GM12878 (cell line): Measurements from ENCODE around the gene SLC16A6. TPM values are rescaled to one million over a fixed set of nuclear protein-coding genes. Genes with fewer than 3 reads are reported as not detected.

ENCODE experiments used
- ASH2L ChIP-seq: fragments of 300-600, 200-600 bp; sonication (generic); IDR thresholded peaks from 2 replicates; pipeline ENCODE4 v1.6.1; 2017; ENCODE audit warnings: low read depth, mild to moderate bottlenecking, borderline replicate concordance
- BACH1 ChIP-seq: fragments of 450-650 bp; IDR thresholded peaks from 2 replicates; pipeline ENCODE4 v1.6.1; 2017; ENCODE audit warnings: mild to moderate bottlenecking, borderline replicate concordance
- BMI1 ChIP-seq: fragments of 450-650 bp; IDR thresholded peaks from 2 replicates; pipeline ENCODE4 v1.6.1; 2016; ENCODE audit warnings: mild to moderate bottlenecking, moderate library complexity, borderline replicate concordance
- CBX5 ChIP-seq: sonication (generic); IDR thresholded peaks from 2 replicates; pipeline ENCODE4 v1.6.1; 2016; ENCODE audit warnings: low read depth, moderate library complexity, mild to moderate bottlenecking, inconsistent platforms
- CREM ChIP-seq: IDR thresholded peaks from 2 replicates; pipeline ENCODE4 v1.6.1; 2014; ENCODE audit warnings: antibody characterized with exemption, low read depth
- EZH2 ChIP-seq: IDR thresholded peaks from 2 replicates; pipeline ENCODE4 v1.6.1; 2012; ENCODE audit warnings: low read depth, mild to moderate bottlenecking, control low read depth, inconsistent platforms, low read length, borderline replicate concordance; ENCODE audit not compliant: control insufficient read depth
- HDGF ChIP-seq: fragments of 450-650 bp; IDR thresholded peaks from 2 replicates; pipeline ENCODE4 v1.6.1; 2016; ENCODE audit warnings: antibody characterized with exemption
- IRF4 ChIP-seq: IDR thresholded peaks from 2 replicates; pipeline ENCODE4 v1.6.1; 2011; ENCODE audit warnings: low read depth, low read length
- JUND ChIP-seq: IDR thresholded peaks from 2 replicates; pipeline ENCODE4 v1.6.1; 2012; ENCODE audit warnings: low read depth, mild to moderate bottlenecking, low read length, improper control_type of control experiment, moderate library complexity
- KDM1A ChIP-seq: fragments of 200-600 bp; sonication (generic); IDR thresholded peaks from 2 replicates; pipeline ENCODE4 v1.6.1; 2016; ENCODE audit warnings: borderline replicate concordance
- MTA2 ChIP-seq: fragments of 450-650 bp; IDR thresholded peaks from 2 replicates; pipeline ENCODE4 v1.6.1; 2016; ENCODE audit warnings: low read depth, mild to moderate bottlenecking, moderate library complexity
- MYB ChIP-seq: fragments of 150-350 bp; IDR thresholded peaks from 2 replicates; pipeline ENCODE4 v1.6.1; 2014; ENCODE audit warnings: mild to moderate bottlenecking, low read depth, low read length, borderline replicate concordance
- NR2C1 ChIP-seq: fragments of 450-650 bp; IDR thresholded peaks from 2 replicates; pipeline ENCODE4 v1.6.1; 2017; ENCODE audit warnings: antibody characterized with exemption, mild to moderate bottlenecking, moderate library complexity
- NR2F1 ChIP-seq: fragments of 450-650 bp; conservative IDR thresholded peaks from 2 replicates; pipeline ENCODE4 v1.6.1; 2017; ENCODE audit warnings: mild to moderate bottlenecking
- POLR2AphosphoS5 ChIP-seq: IDR thresholded peaks from 2 replicates; pipeline ENCODE4 v1.6.1; 2011; ENCODE audit warnings: mild to moderate bottlenecking, low read length, inconsistent platforms
- SRF ChIP-seq, 2 experiments: IDR thresholded peaks; 2 replicates each; pipeline ENCODE4 v1.6.1; 2011; ENCODE audit warnings: low read depth in 2 of 2, low read length in 2 of 2, mild to moderate bottlenecking in 1 of 2, moderate library complexity in 1 of 2
- TCF3 ChIP-seq: IDR thresholded peaks from 2 replicates; pipeline ENCODE4 v1.6.1; 2012; ENCODE audit warnings: low read depth, mild to moderate bottlenecking, low read length, borderline replicate concordance; ENCODE audit not compliant: insufficient read depth
- USF1 ChIP-seq: IDR thresholded peaks from 2 replicates; pipeline ENCODE4 v1.6.1; 2011; ENCODE audit warnings: borderline replicate concordance, low read depth, mild to moderate bottlenecking, moderate library complexity, mixed read lengths, low read length; ENCODE audit not compliant: insufficient read depth; ENCODE audit errors: extremely low read length
- YY1 ChIP-seq: IDR thresholded peaks from 2 replicates; pipeline ENCODE4 v1.6.1; 2011; ENCODE audit warnings: low read depth, mild to moderate bottlenecking, low read length
- polyA plus RNA-seq, 11 experiments: library from polyadenylated mRNA; depleted of rRNA in 4 of 11; unstranded in 6 of 11; stranded (reverse) in 5 of 11; fragments of >200 nt; fragmentation: Nextera tagmentation in 4 of 11; fragmentation: Illumina TruSeq in 1 of 11; extraction: Ambion mirVana in 4 of 11; extraction: Trizol in 1 of 11; gene quantifications; 1 replicate in 1 of 11; 2 replicates in 10 of 11; pipeline versions ENCODE4 v1.2.1 to v1.2.3, GENCODE V29; 2011 to 2016; ENCODE audit warnings: inconsistent platforms in 2 of 11, missing spikeins in 2 of 11, low read depth in 1 of 11
- total RNA-seq, 4 experiments: library from RNA; depleted of rRNA in 3 of 4; stranded (reverse); fragments of >200 nt in 3 of 4; fragmentation: Illumina TruSeq in 1 of 4; extraction: Trizol in 1 of 4; gene quantifications; 2 replicates each; pipeline versions ENCODE4 v1.2.1 to v1.2.3, GENCODE V29; 2013 to 2021
- TF ChIP-seq, protein P1 (sequence below): IDR thresholded peaks from 2 replicates; pipeline ENCODE4 v1.6.1; 2011; ENCODE audit warnings: low read depth, mild to moderate bottlenecking, low read length, moderate library complexity, borderline replicate concordance; ENCODE audit errors: extremely low read depth
- TF ChIP-seq, protein P2 (sequence below): fragments of 150-350 bp; IDR thresholded peaks from 2 replicates; pipeline ENCODE4 v1.6.1; 2016; ENCODE audit warnings: low read depth, low read length
- TF ChIP-seq, protein P3 (sequence below): IDR thresholded peaks from 2 replicates; pipeline ENCODE4 v1.6.1; 2011; ENCODE audit warnings: low read depth, low read length, improper control_type of control experiment, borderline replicate concordance

The SLC16A6 gene
- total and polyA plus RNA-seq, 10 of the 15 experiments (the other 5 are each of a cell fraction or from before 2014, with no cell fraction given) = 2.4 to 8.8 (median 6.0) TPM

- TF ChIP-seq BACH1 (peak; percentile 90), YY1 (no peak; the same call in 1 of the 2 replicates), MTA2 (no peak), CREM (peak; percentile 91), SRF (IDR thresholded peaks at IDR 0.05; ENCODE audit: low read depth in 2 of 2, low read length in 2 of 2) (no peak), KDM1A (no peak), POLR2AphosphoS5 (peak; percentile 90), USF1 (no peak), NR2C1 (peak; percentile 17), HDGF (peak; percentile 12; the same call in 1 of the 2 replicates), TCF3 (0 out of 2 replicates have a peak, but pooled peaks have one; percentile 82), ASH2L (no peak), BMI1 (no peak), NR2F1 (peak; percentile 60), CBX5 (no peak), MYB (no peak), JUND (no peak), EZH2 (no peak), IRF4 (no peak)
- TF ChIP-seq, protein P1, sequence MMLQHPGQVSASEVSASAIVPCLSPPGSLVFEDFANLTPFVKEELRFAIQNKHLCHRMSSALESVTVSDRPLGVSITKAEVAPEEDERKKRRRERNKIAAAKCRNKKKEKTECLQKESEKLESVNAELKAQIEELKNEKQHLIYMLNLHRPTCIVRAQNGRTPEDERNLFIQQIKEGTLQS = no peak
- TF ChIP-seq, protein P2, sequence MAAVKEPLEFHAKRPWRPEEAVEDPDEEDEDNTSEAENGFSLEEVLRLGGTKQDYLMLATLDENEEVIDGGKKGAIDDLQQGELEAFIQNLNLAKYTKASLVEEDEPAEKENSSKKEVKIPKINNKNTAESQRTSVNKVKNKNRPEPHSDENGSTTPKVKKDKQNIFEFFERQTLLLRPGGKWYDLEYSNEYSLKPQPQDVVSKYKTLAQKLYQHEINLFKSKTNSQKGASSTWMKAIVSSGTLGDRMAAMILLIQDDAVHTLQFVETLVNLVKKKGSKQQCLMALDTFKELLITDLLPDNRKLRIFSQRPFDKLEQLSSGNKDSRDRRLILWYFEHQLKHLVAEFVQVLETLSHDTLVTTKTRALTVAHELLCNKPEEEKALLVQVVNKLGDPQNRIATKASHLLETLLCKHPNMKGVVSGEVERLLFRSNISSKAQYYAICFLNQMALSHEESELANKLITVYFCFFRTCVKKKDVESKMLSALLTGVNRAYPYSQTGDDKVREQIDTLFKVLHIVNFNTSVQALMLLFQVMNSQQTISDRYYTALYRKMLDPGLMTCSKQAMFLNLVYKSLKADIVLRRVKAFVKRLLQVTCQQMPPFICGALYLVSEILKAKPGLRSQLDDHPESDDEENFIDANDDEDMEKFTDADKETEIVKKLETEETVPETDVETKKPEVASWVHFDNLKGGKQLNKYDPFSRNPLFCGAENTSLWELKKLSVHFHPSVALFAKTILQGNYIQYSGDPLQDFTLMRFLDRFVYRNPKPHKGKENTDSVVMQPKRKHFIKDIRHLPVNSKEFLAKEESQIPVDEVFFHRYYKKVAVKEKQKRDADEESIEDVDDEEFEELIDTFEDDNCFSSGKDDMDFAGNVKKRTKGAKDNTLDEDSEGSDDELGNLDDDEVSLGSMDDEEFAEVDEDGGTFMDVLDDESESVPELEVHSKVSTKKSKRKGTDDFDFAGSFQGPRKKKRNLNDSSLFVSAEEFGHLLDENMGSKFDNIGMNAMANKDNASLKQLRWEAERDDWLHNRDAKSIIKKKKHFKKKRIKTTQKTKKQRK = no peak
- TF ChIP-seq, protein P3, sequence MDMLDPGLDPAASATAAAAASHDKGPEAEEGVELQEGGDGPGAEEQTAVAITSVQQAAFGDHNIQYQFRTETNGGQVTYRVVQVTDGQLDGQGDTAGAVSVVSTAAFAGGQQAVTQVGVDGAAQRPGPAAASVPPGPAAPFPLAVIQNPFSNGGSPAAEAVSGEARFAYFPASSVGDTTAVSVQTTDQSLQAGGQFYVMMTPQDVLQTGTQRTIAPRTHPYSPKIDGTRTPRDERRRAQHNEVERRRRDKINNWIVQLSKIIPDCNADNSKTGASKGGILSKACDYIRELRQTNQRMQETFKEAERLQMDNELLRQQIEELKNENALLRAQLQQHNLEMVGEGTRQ = no peak
Measured at GRCh38 chr17:68247445-68248198, 43.3 kb downstream of the SLC16A6 start, which contains the start of gene AMZ2 (continued).
